Vagina (tissue), 2 donors: Measurements from ENCODE around the gene BAZ1B.

Experiments used
- POLR2A ChIP-seq, 2 donors: fragments of 450-650 bp; IDR thresholded peaks; one replicate each; pipeline ENCODE4 v1.6.1; 2017; ENCODE audit warnings: antibody characterized with exemption in 2 of 2, mild to moderate bottlenecking in 2 of 2, moderate library complexity in 2 of 2
- POLR2AphosphoS5 ChIP-seq, 2 donors: sonication (generic); formaldehyde crosslinking; IDR thresholded peaks; one replicate each; pipeline ENCODE4 v1.9.0; 2017; ENCODE audit warnings: antibody characterized with exemption in 2 of 2, mild to moderate bottlenecking in 2 of 2, low read depth in 1 of 2; ENCODE audit not compliant: insufficient read depth in 1 of 2
- TF ChIP-seq, protein P1 (sequence below), 3 experiments: fragments of 450-650 bp in 2 of 3; fragments of 200-600 bp in 1 of 3; sonication (generic) in 1 of 3; IDR thresholded peaks; one replicate each; pipeline ENCODE4 v1.5.1; 2017 to 2019; ENCODE audit warnings: antibody characterized with exemption in 3 of 3, mild to moderate bottlenecking in 2 of 3, moderate library complexity in 2 of 3

DNA sequence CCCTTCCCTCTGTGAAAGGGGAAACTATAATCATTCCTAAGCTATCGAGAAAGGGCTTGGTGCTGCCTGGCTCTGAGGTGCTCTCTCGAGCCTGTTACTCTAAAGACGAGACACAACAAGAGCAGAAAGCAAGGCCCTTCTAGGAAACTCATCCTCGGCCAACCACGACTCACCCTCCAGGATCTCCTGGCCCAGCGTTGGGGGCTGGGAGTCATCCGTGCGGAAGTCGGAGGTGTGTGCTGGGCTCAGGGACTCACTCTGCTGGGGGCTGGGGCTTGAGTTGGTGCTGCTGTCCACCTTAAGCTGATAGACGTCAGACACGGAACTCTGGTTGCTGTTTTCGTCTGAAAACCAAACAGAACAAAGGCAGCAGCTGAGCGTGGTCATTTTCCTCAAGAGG lies 17.6 kb upstream of the BAZ1B start:
- TF ChIP-seq, protein P1, sequence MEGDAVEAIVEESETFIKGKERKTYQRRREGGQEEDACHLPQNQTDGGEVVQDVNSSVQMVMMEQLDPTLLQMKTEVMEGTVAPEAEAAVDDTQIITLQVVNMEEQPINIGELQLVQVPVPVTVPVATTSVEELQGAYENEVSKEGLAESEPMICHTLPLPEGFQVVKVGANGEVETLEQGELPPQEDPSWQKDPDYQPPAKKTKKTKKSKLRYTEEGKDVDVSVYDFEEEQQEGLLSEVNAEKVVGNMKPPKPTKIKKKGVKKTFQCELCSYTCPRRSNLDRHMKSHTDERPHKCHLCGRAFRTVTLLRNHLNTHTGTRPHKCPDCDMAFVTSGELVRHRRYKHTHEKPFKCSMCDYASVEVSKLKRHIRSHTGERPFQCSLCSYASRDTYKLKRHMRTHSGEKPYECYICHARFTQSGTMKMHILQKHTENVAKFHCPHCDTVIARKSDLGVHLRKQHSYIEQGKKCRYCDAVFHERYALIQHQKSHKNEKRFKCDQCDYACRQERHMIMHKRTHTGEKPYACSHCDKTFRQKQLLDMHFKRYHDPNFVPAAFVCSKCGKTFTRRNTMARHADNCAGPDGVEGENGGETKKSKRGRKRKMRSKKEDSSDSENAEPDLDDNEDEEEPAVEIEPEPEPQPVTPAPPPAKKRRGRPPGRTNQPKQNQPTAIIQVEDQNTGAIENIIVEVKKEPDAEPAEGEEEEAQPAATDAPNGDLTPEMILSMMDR (IDR thresholded peaks at IDR 0.05) = no peak
- TF ChIP-seq POLR2A (IDR thresholded peaks at IDR 0.05) (no peak), POLR2AphosphoS5 (IDR thresholded peaks at IDR 0.05; ENCODE audit: insufficient read depth in 1 of 2, low read depth in 1 of 2) (no peak)
